H1 (cell line): ENCODE measurements around the gene CHMP4A. TPM values are rescaled to one million over a fixed set of nuclear protein-coding genes. Genes with fewer than 3 reads are reported as not detected.

Experiments
- RBBP5 ChIP-seq: IDR thresholded peaks from 2 replicates; pipeline ENCODE4 v1.7.1; 2012; ENCODE audit warnings: low read depth, mild to moderate bottlenecking, inconsistent platforms, low read length, moderate library complexity, borderline replicate concordance
- SP4 ChIP-seq: IDR thresholded peaks from 2 replicates; pipeline ENCODE4 v1.6.1; 2012; ENCODE audit warnings: low read length, inconsistent platforms
- polyA plus RNA-seq, 7 experiments: library from polyadenylated mRNA; depleted of rRNA in 3 of 7; stranded (reverse) in 5 of 7; unstranded in 2 of 7; fragments of >200 nt in 5 of 7; fragments of 200-250 nt in 2 of 7; gene quantifications; 1 replicate in 5 of 7; 2 replicates in 1 of 7; 4 replicates in 1 of 7; pipeline versions ENCODE4 v1.2.1 to v1.2.3, GENCODE V29; 2011 to 2013; ENCODE audit warnings: missing spikeins in 2 of 7, mixed read lengths in 2 of 7
- total RNA-seq: library from RNA; stranded (reverse); fragmentation: NEBNext Ultra II Directional; extraction: Animal tissue kit (Norgen Biotek cat#: 25700); gene quantifications from 2 replicates; pipeline ENCODE4 v1.2.1, GENCODE V29; 2021

The CHMP4A gene
- total and polyA plus RNA-seq, 2 of the 8 experiments (the other 6 are each of a cell fraction or from before 2014, with no cell fraction given): 32.9 to 37.6 TPM

- no peak for TF ChIP-seq RBBP5
- 0 out of 2 replicates have a peak, but pooled peaks have one; percentile 16 for TF ChIP-seq SP4
Measured at GRCh38 chr14:24241829-24242443, 28.6 kb upstream of the CHMP4A start (continued).
